GM12878 (cell line): ENCODE data around the gene DNTTIP2. TPM values are rescaled to one million over a fixed set of nuclear protein-coding genes. Genes with fewer than 3 reads are reported as not detected.

Experiments used
- ASH2L ChIP-seq: fragments of 300-600, 200-600 bp; sonication (generic); IDR thresholded peaks from 2 replicates; pipeline ENCODE4 v1.6.1; 2017; ENCODE audit warnings: low read depth, mild to moderate bottlenecking, borderline replicate concordance
- ATF3 ChIP-seq: IDR thresholded peaks from 2 replicates; pipeline ENCODE4 v1.6.1; 2011; ENCODE audit warnings: low read depth, mild to moderate bottlenecking, low read length, moderate library complexity, borderline replicate concordance; ENCODE audit errors: extremely low read depth
- CHD2 ChIP-seq: IDR thresholded peaks from 2 replicates; pipeline ENCODE4 v1.6.1; 2011; ENCODE audit warnings: low read depth, low read length, improper control_type of control experiment, borderline replicate concordance
- CREM ChIP-seq: IDR thresholded peaks from 2 replicates; pipeline ENCODE4 v1.6.1; 2014; ENCODE audit warnings: antibody characterized with exemption, low read depth
- ETV6 ChIP-seq, 2 experiments: fragments of 450-650 bp in 1 of 2; IDR thresholded peaks in 1 of 2; conservative IDR thresholded peaks in 1 of 2; 2 replicates each; pipeline ENCODE4 v1.6.1; 2014; ENCODE audit warnings: antibody characterized with exemption in 1 of 2, borderline replicate concordance in 1 of 2, low read depth in 1 of 2, mild to moderate bottlenecking in 1 of 2, moderate library complexity in 1 of 2
- FOXK2 ChIP-seq: fragments of 450-650 bp; IDR thresholded peaks from 2 replicates; pipeline ENCODE4 v1.6.1; 2017; ENCODE audit warnings: mild to moderate bottlenecking, moderate library complexity
- LARP7 ChIP-seq: fragments of 450-650 bp; IDR thresholded peaks from 2 replicates; pipeline ENCODE4 v1.6.1; 2017; ENCODE audit warnings: mild to moderate bottlenecking
- MXI1 ChIP-seq: fragments of 150-350 bp; IDR thresholded peaks from 2 replicates; pipeline ENCODE4 v1.6.1; 2011; ENCODE audit warnings: low read depth, mild to moderate bottlenecking, inconsistent platforms, low read length, improper control_type of control experiment
- MYC ChIP-seq: IDR thresholded peaks from 2 replicates; pipeline ENCODE4 v1.6.1; 2011; ENCODE audit warnings: mild to moderate bottlenecking, low read length, moderate library complexity, inconsistent platforms; ENCODE audit not compliant: insufficient read depth, insufficient replicate concordance, insufficient read length, severe bottlenecking
- NFIC ChIP-seq: IDR thresholded peaks from 2 replicates; pipeline ENCODE4 v1.6.1; 2012; ENCODE audit warnings: low read depth, mild to moderate bottlenecking, inconsistent platforms, low read length, moderate library complexity
- NRF1 ChIP-seq: conservative IDR thresholded peaks from 2 replicates; pipeline ENCODE4 v1.6.1; 2011; ENCODE audit warnings: mild to moderate bottlenecking, low read depth, low read length, improper control_type of control experiment
- POU2F2 ChIP-seq: IDR thresholded peaks from 3 replicates; pipeline ENCODE4 v1.6.1; 2011; ENCODE audit warnings: low read depth, mild to moderate bottlenecking, low read length, borderline replicate concordance
- RB1 ChIP-seq: fragments of 450-650 bp; formaldehyde crosslinking; IDR thresholded peaks from 2 replicates; pipeline ENCODE4 v1.6.1; 2017; ENCODE audit warnings: mild to moderate bottlenecking, borderline replicate concordance
- SMAD1 ChIP-seq: fragments of 450-650 bp; IDR thresholded peaks from 2 replicates; pipeline ENCODE4 v1.6.1; 2018; ENCODE audit warnings: mild to moderate bottlenecking, low read depth; ENCODE audit not compliant: partially characterized antibody
- SMC3 ChIP-seq: IDR thresholded peaks from 2 replicates; pipeline ENCODE4 v1.6.1; 2011; ENCODE audit warnings: low read length, improper control_type of control experiment, borderline replicate concordance
- SREBF1 ChIP-seq: IDR thresholded peaks from 2 replicates; pipeline ENCODE4 v1.6.1; 2012; ENCODE audit warnings: mild to moderate bottlenecking, low read length
- SUZ12 ChIP-seq: fragments of 200-600 bp; sonication (generic); IDR thresholded peaks from one replicate; pipeline ENCODE4 v1.6.1; 2018; ENCODE audit warnings: antibody characterized with exemption, mild to moderate bottlenecking; ENCODE audit not compliant: unreplicated experiment
- YY1 ChIP-seq: IDR thresholded peaks from 2 replicates; pipeline ENCODE4 v1.6.1; 2011; ENCODE audit warnings: low read depth, mild to moderate bottlenecking, low read length
- ZBTB11 ChIP-seq: fragments of 450-650 bp; formaldehyde crosslinking; IDR thresholded peaks from 2 replicates; pipeline ENCODE4 v1.5.0; 2022; ENCODE audit warnings: mild to moderate bottlenecking, missing genetic modification characterization
- ZNF217 ChIP-seq: fragments of 450-650 bp; IDR thresholded peaks from 2 replicates; pipeline ENCODE4 v1.6.1; 2017; ENCODE audit warnings: antibody characterized with exemption, mild to moderate bottlenecking
- ZNF274 ChIP-seq: IDR thresholded peaks from one replicate; pipeline ENCODE4 v1.8.0; 2011; ENCODE audit not compliant: insufficient read length, insufficient read depth
- ZNF592 ChIP-seq: fragments of 450-650 bp; IDR thresholded peaks from 2 replicates; pipeline ENCODE4 v1.6.1; 2017; ENCODE audit warnings: mild to moderate bottlenecking, moderate library complexity
- polyA plus RNA-seq, 11 experiments: library from polyadenylated mRNA; depleted of rRNA in 4 of 11; unstranded in 6 of 11; stranded (reverse) in 5 of 11; fragments of >200 nt; fragmentation: Nextera tagmentation in 4 of 11; fragmentation: Illumina TruSeq in 1 of 11; extraction: Ambion mirVana in 4 of 11; extraction: Trizol in 1 of 11; gene quantifications; 1 replicate in 1 of 11; 2 replicates in 10 of 11; pipeline versions ENCODE4 v1.2.1 to v1.2.3, GENCODE V29; 2011 to 2016; ENCODE audit warnings: inconsistent platforms in 2 of 11, missing spikeins in 2 of 11, low read depth in 1 of 11
- total RNA-seq, 4 experiments: library from RNA; depleted of rRNA in 3 of 4; stranded (reverse); fragments of >200 nt in 3 of 4; fragmentation: Illumina TruSeq in 1 of 4; extraction: Trizol in 1 of 4; gene quantifications; 2 replicates each; pipeline versions ENCODE4 v1.2.1 to v1.2.3, GENCODE V29; 2013 to 2021

Gene DNTTIP2
- total and polyA plus RNA-seq, 10 of the 15 experiments (the other 5 are each of a cell fraction or from before 2014, with no cell fraction given), result 34.3 to 99.2 (median 74.9) TPM

- no peak for TF ChIP-seq SMAD1
- no peak for TF ChIP-seq ZNF274
- peak; percentile 72; the same call in 1 of the 2 replicates for TF ChIP-seq YY1
- peak; percentile 24 for TF ChIP-seq MYC
- no peak for TF ChIP-seq POU2F2
- peak; percentile 74; the same call in 1 of the 2 replicates for TF ChIP-seq ASH2L
- no peak for TF ChIP-seq ZBTB11 (CRISPR knock-in tag)
- TF ChIP-seq CREM, result 0 out of 2 replicates have a peak, but pooled peaks have one; percentile 44
- TF ChIP-seq NFIC, result no peak
- no peak for TF ChIP-seq ETV6 (conservative IDR thresholded peaks at IDR 0.05 in 1 of 2, IDR thresholded peaks at IDR 0.05 in 1 of 2; ENCODE audit: borderline replicate concordance in 1 of 2, low read depth in 1 of 2)
- TF ChIP-seq ZNF217, result peak; percentile 72; the same call in 1 of the 2 replicates
- no peak for TF ChIP-seq SREBF1
- peak; percentile 78 for TF ChIP-seq LARP7
- 0 out of 2 replicates have a peak, but pooled peaks have one; percentile 33 for TF ChIP-seq CHD2
- TF ChIP-seq SMC3, result peak; percentile 23; the same call in 1 of the 2 replicates
- TF ChIP-seq ZNF592, result peak; percentile 68; the same call in 1 of the 2 replicates
- TF ChIP-seq NRF1, result no peak
- peak; percentile 69; the same call in 1 of the 2 replicates for TF ChIP-seq MXI1
- no peak for TF ChIP-seq ATF3
- TF ChIP-seq RB1, result peak; percentile 97
- no peak for TF ChIP-seq FOXK2
- TF ChIP-seq SUZ12, result no peak
Observed at GRCh38 chr1:93909146-93910050, 30.4 kb upstream of the DNTTIP2 start, which contains the start of gene GCLM (continued).
